Right lung (tissue), 5 donors: Measurements from ENCODE around the gene OCIAD2. TPM values are rescaled to one million over a fixed set of nuclear protein-coding genes. Genes with fewer than 3 reads are reported as not detected.
"Not testable (repeated sequence)": the region's sequence is repeated elsewhere in the genome, so short reads cannot be mapped to it uniquely, and the experiment has no call there.

ENCODE experiments used
- DNase-seq, 2 donors: peaks; one replicate each; pipeline ENCODE4 v3.0.0-alpha.2; 2013
- polyA plus RNA-seq, 5 donors: library from polyadenylated mRNA; unstranded; fragments of 120-200 nt; gene quantifications; one replicate each; pipeline versions ENCODE4 v1.2.1 to v1.2.3, GENCODE V29; 2013; ENCODE audit warnings: inconsistent platforms in 1 of 5, low replicate concordance in 1 of 5; ENCODE audit not compliant: insufficient read length in 5 of 5, insufficient read depth in 1 of 5

OCIAD2 gene
- polyA plus RNA-seq, 5 donors = 86.1 to 114 (median 90.8) TPM

DNA sequence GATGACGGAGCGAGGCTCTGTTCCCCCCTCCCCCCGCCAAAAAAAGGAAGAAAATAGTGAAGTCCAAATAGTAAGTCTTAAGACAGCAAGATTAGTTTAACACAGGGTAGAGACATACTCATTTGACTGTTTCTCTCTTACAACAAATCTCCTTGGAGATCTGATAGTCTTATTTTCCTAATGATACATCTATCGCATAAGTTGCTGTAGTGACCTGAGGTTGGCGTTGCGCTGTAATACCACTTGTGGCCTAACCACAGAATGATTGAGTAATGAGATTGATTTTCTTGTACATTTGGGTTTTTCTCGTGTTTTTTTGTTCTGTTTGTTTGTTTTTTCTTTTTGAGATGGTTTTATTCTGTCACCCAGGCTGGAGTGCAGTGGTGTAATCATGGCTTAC lies 48.4 kb downstream of the OCIAD2 start:
- no peak for DNase-seq

DNA sequence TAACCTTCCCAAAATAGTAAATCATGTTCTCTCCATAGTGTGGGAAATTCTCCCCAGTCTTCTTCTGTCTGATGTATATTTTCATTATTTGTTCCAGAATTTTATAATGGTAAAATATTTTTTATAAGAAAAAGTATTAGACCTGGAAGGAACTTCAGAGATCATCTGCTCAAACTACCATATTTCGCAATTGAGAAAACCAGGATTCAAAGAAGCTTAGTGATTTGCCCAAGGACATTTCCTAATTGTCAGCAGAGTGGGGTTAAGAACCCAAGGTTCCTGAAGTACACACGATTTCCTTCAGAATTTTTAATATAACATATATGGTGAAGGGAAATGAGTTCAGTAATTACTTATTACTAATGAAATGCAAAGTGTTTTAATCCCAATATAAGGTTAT lies 51.6 kb downstream of the OCIAD2 start:
- no peak for DNase-seq

DNA sequence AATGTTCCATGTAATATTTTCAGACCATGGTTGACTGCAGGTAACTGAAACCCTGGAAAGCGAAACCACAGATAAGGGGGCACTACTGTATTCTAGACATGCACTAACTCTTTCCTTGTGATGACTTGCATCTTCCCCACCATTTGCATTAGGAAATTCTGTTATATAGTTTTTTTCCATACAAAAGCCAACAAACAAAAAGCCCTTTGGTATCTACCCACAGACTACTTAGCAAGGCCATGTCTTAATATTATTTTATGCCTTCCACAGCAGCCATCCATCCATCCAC lies 52.2 kb downstream of the OCIAD2 start:
- no peak for DNase-seq

DNA sequence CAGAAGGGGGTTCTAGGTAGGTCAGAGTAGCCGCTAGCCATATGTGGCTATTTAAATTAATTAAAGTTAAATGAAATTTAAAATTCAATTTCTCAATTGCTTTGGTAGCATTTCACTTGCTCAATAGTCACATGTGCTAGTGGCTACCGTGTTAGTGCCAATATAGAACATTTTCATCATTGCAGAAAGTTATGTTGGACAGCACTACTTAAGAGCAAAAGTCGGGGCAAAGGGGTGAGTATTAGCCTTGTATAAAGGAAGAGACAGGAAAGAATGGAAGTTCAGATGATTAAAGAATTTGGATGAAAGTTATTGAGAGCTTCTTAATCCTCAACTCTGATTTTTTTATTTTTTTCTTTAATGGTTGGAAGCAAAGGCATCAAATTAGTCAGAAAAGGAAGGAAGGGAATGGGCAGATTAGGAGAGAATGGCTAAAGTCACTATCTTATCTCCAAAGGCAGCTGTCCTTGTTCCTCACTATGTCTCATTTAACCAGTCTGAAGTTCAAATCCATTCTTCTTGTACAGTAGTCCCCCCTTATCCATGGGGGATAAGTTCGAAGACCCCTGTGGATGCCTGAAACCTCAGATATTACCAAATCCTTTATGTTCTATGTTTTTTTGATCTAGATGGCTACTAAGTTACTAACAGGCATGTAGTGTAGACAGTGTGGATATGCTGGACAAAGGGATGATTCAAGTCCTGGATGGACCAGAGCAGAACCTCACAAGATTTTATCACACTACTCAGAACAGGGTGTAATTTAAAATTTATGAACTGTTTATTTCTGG lies 52.8 kb downstream of the OCIAD2 start:
- no peak for DNase-seq

DNA sequence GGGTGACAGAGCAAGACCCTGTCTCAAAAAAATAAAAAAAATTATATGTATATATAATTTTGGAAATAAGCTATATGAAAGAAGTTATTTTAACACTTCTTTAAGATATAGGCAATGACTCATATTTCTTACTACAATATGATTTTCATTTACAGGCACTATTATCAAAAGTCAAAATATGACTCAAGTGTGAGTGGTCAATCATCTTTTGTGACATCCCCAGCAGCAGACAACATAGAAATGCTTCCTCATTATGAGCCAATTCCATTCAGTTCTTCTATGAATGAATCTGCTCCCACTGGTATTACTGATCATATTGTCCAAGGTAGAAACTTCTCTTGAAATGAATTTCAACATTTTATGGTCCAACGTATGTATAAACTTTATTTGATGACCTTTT lies 54.9 kb downstream of the OCIAD2 start:
- DNase-seq = no peak

DNA sequence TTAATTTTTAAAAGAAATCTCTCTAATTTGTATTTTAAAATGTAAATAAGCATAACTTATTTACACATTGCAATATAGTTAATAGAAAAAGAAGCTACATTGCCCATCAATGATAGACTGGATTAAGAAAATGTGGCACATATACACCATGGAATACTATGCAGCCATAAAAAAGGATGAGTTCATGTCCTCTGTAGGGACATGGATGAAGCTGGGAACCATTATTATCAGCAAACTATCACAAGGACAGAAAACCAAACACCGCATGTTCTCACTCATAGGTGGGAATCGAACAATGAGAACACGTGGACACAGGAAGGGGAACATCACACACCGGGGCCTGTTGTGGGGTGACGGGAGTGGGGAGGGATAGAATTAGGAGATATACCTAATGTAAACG lies 57.8 kb downstream of the OCIAD2 start:
- not testable (repeated sequence) for DNase-seq

DNA sequence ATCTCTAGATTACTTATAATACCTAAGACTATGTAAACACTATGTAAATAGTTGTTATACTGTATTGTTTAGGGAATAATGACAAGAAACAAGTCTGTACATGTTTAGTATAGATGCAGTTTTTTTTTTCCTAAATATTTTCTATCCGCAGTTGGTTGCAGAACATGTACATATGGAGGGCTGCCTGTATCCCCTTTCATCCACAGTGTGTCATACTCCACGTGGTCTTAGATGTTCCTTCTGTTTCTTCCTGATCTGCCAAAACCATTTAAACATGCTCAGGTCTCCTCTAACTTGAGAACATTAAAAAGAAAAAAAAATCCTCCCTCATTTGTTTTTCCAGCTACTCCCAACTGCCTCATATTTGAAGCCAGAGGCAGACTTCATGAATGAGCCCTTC lies 61.7 kb downstream of the OCIAD2 start:
- no peak for DNase-seq

DNA sequence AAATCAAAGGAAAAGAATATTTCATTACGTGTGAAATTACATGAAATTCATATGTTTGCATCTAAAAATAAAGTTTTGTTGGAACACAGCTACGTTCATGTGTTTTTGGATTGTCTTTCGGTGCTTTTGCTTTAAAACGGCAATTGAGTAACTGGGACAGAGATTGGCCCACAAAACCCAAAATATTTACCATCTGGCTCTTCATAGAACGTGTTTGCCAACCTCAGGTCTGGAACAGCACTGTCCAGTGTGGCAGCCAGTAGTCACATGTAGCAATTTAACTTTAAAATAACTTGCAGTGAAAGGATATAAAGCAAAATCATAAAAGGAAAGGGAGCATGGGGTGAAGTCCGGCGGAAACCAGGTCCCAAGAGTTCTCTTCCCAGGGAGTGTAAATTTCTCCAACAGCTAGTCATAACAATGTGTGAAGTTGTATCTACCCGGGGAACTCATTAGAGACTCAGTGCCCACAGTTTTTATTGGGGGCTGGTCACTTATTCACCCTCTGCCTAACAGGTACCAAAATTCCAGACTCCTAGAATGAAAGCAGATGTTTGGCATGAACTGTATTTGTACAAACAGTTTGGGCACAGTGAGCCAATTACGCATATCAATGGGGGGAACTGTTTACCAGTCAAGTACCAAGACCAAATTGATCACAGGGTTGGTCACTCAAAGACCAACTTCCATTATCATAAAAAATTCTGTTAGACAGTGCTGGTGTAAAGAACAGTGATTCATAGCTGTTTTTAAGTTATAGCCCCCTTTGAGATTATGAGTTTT lies 65.3 kb downstream of the OCIAD2 start:
- no peak for DNase-seq

DNA sequence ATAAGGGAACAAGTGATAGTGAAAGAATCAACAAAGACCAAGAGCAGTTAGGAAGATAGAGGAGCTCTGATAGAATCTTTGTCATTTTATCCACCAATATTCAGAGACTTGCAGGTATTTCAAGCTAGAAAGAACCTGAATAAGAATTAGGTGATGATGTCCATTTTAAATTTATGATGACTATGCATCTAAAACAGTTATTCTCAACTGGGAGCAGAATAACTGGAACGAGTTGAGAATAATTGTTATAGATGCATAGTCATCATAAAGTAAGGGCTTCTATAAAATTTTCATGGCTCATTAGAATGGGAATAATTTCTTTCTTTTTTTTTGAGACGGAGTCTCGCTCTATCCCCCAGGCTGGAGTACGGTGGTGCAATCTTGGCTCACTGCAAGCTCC lies 69.9 kb downstream of the OCIAD2 start:
- DNase-seq = no peak

Other genes with a start within 250 kb of the OCIAD2 start
- 10 to 100 TPM; 27.5 to 58.8 (median 49.7) TPM for gene FRYL, start 126.5 kb downstream of the OCIAD2 start, polyA plus RNA-seq
- gene OCIAD1, start 75.7 kb downstream of the OCIAD2 start, polyA plus RNA-seq = 100 to 1,000 TPM; 172 to 246 (median 226) TPM
- gene CWH43, start 79.5 kb upstream of the OCIAD2 start, polyA plus RNA-seq = under 1 TPM in 3 of 5 donors, not detected in 2; 0.13 to 0.19 (median 0.15) TPM